A549 (cell line): ENCODE results near the gene SFT2D1.

ENCODE experiments used
- CTCF ChIP-seq: fragments of >200 bp; sonication (Bioruptor Twin); formaldehyde crosslinking; IDR thresholded peaks from 3 replicates; pipeline ENCODE4 v1.5.1; 2016
- POLR2A ChIP-seq: IDR thresholded peaks from 2 replicates; pipeline ENCODE4 v1.6.1; 2012; ENCODE audit warnings: mild to moderate bottlenecking, low read length
- POLR2AphosphoS2 ChIP-seq: conservative IDR thresholded peaks from 2 replicates; pipeline ENCODE4 v1.6.1; 2012; ENCODE audit warnings: low read length, improper control_type of control experiment, inconsistent platforms
- TF ChIP-seq, protein P1 (sequence below): fragments of >200 bp; sonication (Bioruptor Twin); formaldehyde crosslinking; IDR thresholded peaks from 3 replicates; pipeline ENCODE4 v1.6.1; 2016

DNA sequence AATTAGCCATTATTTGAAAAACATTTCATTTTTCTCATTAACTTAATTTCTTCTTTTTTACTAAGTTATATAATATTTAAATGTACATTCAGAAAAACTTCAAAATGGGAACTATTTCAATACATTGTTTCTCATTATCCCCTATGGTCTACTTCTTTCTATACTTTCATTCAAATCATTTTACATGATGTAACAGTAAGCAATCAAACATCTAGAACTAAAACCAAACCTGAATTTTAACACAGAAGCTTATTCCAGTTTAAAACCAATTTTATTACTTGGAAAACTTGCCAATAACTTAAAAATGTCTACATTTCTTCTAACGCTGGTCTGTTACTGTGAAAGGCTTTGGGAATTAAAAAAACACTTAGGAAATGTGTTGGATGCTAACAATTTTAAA lies 29.5 kb downstream of the SFT2D1 start:
- TF ChIP-seq CTCF = no peak
- TF ChIP-seq, protein P1, sequence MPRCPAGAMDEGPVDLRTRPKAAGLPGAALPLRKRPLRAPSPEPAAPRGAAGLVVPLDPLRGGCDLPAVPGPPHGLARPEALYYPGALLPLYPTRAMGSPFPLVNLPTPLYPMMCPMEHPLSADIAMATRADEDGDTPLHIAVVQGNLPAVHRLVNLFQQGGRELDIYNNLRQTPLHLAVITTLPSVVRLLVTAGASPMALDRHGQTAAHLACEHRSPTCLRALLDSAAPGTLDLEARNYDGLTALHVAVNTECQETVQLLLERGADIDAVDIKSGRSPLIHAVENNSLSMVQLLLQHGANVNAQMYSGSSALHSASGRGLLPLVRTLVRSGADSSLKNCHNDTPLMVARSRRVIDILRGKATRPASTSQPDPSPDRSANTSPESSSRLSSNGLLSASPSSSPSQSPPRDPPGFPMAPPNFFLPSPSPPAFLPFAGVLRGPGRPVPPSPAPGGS = no peak
- TF ChIP-seq POLR2A = no peak
- no peak for TF ChIP-seq POLR2AphosphoS2
